Suppressor macrophage (primary cell): ENCODE data around the gene IMMP2L.

ENCODE experiments used
- DNase-seq, 4 experiments: peaks; one replicate each; pipeline ENCODE4 v3.0.0-alpha.2; 2020 to 2022

The IMMP2L gene

DNA sequence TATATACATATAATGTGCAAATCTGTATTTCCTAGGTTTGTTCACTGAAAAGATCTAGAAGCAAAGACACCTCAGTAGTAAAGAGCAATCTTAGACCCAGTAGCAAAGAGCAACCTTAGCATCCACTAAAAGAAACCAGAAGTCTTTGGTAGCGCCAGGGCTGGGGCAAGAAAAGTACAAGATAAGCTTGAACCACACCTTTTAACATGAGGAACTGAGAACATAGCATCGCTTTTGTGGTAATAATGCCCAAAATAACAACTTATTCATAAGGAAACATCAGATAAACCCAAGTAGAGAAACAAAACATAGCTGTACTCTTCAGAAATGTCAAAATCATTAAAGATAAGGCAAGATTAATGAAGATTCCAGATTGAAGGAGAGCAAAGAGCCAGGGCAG is 173.4 kb downstream of the IMMP2L start:
- DNase-seq = no peak

DNA sequence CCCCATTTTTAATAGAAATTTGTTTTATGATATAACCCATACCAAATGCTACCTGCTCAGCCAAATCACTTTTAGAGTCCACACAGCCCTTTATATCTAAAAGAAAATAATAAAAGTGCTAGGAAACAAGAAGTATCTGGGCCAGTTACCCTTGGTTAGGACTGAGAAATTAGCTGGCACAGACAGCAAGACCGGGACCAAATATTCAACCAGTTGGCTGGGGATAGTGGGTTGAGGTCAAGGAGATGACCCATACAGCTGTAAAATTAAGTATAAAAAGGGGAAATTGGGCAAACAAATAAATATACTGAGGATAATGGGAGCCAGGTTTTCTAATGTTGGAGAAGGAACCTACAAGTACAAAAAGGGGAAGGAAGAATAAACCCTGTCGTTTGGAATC is 174.3 kb downstream of the IMMP2L start:
- DNase-seq = no peak

DNA sequence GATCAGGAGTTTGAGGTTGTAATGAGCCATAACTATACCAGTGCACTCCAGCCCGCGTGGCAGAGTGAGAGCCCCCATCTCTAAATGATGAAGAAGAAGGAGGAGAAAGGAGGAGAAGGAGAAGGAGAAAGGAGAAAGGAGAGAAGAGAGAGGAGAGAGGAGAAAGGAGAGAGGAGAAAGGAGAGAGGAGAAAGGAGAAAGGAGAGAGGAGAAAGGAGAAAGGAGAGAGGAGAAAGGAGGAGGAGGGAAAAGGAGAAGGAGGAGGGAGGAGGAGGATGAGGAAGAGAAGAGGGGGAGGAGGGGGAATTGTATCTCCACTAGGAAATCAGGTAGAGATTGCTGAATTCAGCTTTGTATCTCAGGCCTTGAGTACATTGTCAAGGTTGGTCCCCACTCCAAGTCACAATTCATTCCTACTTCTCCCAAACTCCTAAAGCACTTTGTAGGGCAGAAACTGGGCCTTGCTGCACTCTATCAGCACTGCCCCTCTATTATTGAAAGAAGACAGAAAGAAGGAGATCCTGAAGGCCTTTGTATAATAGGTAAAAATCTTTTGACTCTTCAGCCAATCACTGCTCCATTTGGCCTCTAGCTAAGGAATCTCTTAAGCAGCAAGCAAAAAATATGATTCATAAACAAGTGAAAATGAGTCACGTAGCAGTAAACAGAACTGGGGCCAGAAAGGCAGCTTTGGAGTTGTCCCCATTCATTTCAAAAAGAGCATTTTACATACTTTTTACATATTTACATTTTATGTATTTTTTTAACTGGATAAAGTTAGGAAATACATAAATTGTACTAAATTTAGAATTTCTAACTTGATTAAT is 178.0 kb downstream of the IMMP2L start:
- peak in 3 of 4 experiments; percentile 14 to 31 (median 24) for DNase-seq

DNA sequence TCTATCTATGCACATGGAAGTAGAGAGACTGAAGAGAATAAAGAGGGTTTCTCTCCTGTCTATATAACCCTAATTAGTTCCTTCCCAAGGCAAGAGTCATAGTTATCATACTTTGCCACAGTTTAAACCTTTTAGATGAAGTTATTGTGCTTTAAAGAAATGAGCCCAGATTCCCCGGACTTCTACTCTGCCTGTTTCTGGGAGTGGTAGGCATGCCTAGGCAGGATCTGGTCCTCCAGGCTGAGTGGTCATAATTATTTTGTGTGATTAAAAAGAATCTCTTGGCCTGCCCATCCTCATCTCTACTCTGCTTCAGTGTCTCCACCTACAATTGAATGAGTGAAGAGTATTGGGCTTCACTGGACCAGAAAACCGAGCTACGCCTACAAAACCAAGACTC is 179.2 kb downstream of the IMMP2L start:
- DNase-seq = no peak

DNA sequence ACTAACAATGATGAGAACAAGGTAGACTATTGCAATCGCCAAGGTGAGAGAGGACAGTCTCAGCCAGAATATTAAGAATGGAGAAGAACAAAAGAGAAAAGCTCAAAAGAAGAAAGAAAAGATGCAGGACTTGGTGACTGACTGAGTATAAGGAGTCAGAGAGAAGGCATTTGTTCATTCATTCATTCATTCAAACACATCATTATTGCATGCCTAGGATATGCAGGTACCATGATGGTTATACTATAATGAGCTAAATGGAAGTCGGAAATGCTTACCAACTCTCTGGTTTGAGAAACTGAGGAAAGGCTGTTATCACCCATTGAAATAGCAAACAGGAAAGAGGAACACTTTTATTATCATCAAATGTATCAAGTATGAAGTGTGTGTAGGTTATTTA is 180.7 kb downstream of the IMMP2L start:
- no peak for DNase-seq

DNA sequence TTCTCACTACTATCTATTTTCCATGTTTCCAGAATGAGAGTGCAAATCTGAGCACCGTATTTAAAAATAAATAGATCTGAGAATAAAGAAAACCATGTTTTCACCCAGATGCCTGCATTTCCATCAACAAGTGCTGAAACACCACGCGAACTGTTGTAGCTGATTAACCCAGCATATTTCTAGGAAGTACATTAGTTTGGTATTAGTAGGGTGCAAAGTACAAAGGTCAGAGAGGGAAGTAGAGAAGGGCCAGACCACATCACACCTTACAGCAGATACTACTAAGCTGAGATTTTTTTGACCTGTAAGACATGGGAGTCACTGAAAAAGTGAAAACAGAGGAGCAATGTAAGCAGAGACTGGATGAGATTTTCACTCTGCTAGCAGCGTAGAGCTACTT is 181.3 kb downstream of the IMMP2L start:
- no peak for DNase-seq

DNA sequence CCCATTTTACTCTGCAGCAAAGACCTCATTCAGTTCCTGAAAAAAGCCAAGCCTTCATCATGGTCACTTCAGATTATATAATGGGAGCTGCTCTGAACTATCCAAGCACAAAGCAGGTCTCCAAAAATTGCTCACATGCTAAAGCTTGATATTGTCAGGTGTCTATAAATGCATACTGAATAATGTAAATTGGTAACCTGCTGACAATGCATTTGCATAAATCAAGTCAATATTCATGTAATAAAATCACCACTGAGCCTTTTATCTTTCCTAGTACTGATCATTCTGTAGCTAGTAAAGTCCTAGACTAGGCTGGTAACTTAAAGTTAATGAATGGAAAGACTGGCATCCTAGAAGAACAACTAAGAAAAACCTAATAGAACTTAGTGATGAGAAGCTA is 188.3 kb downstream of the IMMP2L start:
- no peak for DNase-seq

DNA sequence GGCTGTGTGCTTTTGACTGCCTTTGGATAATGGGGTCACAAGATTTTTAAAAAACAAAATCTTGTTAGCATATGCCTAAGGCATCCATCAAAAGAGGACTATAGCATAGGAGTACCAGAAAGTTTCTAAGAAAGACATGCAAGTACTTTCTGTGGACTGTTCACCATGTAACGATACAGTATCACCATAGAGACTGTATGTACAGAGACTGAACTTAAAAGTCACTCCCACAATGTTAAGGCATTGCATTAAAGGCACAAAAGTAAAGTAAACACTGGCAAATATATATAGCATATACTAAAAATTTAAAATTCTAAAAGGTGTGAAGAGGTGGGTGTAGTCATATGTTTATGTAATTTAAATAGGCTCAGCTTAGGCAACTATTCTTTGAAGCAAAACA is 190.9 kb downstream of the IMMP2L start:
- DNase-seq = no peak

DNA sequence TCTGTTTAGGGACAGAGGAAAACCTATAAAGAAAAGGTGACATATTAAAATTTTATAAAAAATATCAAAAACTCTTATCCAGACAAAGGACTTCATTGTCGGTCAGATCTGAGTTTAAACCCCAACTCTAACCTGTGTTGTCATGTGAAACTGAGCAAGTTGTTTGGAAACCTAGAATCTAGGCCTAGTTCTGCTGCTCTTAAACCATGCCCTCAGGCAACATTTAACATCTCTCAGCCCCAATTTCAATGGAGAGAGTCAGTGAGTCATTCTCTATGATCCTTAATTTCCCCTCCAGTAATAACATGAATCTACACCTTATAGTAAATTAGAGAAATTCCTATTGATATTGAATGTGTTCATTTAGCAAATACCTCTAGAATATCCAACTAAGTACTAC is 192.3 kb downstream of the IMMP2L start:
- DNase-seq = no peak

DNA sequence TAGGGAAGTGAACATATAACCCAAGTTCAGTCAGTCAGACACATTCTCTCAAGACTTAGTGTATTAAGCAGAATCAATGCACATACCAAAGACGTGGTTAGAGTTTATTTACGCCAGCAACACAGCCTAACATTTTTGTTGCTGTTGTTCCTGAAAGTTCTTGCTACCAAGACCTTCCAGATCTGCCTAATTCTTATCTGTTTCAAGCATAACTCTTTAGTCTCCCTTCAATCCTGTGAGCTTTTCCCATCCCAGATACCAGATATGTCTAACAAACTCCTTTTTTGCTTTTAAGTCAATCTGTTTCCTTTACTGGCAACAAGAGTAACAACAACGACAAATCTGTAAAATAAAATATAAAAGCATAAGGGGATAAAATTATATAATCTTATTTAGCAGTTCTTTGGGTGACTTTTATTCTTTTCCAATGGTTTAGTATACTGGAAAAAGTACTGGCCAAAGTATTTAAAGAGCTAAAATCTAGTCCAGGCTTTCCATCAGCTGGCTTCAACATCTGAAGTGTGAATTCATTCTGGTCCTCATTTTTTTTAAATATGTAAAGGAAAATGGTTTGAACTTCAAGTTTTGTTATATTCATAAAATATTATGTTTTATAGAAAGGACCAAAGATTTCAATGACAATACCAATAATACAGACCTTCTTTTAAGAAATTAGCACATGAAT is 193.8 kb downstream of the IMMP2L start:
- DNase-seq = no peak

DNA sequence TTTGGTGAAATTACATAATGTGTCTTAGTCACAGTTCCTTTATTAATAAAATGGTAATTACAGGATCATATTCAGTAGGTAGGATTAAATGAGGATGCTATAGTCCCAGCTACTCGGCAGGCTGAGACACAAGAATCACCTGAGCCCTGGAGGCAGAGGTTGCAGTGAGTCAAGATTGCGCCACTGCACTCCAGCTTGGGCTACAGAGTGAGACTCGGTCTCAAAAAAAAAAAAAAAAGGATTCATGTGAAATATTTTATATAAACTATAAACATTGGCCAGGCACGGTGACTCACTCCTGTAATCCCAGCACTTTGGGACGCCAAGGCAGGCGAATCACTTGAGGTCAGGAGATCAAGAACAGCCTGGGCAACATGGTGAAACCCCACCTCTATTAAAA is 197.9 kb downstream of the IMMP2L start:
- DNase-seq = no peak

DNA sequence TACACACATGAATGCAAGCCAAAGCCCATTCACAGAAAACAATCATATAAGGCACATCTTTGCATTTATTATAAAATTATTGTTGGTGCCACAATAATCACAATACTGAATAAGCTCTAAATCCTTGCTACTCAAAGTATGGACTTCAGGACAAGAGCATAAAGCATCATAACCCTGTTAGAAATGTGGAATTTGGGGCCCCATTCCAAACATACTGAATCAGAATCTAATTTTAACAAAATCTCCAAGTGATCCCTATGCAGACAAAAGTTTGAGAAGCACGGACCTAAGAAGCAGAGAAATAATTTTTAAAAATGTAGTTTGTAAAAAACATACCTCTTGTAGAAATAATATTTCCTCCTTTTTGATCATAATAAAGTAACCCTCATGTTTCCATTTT is 199.2 kb downstream of the IMMP2L start:
- DNase-seq = no peak

DNA sequence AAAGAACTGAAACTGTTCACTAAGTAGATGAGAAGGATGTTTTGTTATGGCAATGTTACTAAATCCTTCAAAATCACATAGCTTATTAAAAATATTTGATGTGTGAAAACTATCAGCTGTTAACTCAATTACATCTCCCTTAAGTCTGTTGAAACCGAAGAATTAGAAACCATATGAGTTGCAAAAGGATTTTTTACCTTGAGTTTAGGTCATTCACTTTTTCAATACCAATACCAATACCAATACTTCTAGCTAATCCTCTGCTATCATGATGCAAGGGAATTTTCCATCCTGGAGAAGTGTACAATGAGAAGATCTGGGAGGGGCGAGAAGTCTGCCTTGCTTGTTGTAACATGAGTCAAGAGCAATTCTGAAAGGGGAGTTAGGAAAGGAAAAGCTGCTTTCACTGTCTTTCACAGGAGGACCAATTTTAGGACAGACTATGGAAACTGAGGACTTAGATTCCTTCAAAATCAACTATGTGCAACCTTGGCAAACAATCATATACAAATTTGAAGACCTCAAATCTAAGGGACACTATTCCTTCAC is 199.7 kb downstream of the IMMP2L start:
- DNase-seq = no peak

DNA sequence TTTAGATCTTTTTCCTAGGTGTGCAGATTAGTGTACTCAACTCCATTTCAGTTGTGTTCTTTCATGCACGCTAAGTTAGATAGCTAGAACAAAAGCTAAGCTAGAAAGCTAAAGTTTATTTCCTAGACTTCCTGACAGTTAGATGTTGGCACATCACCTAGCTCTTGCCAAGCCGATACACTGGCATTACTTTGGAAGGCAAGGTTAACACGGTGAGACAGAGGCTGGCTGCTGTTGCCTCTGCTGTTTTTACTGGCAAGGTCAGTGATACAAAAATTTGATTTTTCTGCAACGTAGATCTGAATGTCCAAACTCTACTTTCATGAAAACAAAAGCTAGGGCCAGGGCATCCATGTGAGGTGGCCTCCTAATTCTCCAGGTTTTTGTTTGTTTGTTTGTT is 203.4 kb downstream of the IMMP2L start:
- no peak for DNase-seq

DNA sequence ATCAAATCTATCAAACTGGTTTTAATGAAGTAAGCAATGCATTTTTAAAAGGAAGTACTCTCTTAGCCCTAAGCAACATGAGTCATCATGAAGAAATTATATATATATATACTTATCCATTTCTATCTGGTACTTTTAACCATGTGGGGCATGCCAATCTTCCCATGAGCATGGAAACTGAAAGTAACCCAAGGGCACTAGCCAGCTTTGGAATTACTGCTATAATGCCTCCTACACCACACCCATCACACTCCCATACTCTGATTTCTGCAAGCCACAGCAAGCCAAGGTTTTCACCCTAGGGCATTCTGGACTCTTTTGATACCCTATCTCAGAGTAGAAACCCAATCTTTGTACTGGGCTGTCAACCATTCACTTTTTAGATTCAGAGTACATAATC is 204.6 kb downstream of the IMMP2L start:
- DNase-seq = peak in 2 of 4 experiments; percentile 1 to 2

DNA sequence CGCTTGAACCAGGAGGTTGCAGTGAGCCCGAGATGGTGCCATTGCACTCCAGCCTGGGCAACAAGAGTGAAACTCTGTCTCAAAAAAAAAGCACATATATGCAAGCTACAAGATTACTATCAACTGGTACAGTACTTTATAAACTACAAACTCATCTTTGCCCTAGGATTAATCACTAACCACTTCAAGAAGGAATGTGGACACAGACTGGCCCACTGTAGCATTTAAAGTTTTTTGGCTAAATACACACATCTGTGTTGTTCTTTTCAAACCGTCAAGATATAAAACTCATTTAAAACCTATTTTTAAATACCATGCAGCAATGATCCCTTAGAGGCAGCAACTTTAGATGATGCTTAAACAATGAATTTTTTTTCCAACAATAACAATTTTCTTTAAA is 205.4 kb downstream of the IMMP2L start:
- DNase-seq = no peak

DNA sequence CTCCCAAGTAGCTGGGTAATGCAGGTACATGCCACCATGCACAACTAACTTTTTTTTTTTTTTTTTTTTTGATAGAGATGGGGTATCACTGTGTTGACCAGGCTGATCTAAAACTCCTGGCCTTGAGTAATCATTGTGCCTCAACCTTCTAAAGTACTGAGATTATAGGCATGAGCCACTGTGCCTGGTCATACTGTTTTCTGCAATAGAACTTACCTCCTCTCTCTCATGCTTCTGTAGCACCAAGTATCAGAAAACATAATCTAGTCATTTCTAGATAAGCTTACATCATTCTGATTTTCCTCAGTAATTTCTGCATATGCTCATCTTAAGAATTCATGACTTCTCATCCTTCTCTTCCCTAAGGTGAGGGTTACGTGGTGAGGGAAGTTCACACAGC is 210.0 kb downstream of the IMMP2L start:
- DNase-seq = no peak

DNA sequence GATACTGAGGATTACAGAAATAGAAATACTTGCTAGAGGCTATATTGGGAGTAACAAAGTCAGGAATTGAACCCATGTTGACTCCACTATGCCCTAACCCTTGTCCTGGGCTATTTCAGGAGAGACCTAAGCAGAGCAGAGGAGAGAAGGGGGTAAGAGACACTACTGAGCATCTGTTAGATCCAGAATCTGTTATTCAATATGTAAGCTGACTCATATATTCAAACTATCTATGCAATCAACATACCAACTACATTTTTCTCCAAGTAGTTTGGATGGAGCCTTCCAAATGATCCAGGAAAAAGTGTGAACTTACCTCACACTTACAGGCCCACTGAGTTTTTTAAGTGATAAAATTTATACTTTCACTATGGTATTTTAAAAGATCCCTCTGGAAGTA is 216.1 kb downstream of the IMMP2L start:
- DNase-seq = no peak

DNA sequence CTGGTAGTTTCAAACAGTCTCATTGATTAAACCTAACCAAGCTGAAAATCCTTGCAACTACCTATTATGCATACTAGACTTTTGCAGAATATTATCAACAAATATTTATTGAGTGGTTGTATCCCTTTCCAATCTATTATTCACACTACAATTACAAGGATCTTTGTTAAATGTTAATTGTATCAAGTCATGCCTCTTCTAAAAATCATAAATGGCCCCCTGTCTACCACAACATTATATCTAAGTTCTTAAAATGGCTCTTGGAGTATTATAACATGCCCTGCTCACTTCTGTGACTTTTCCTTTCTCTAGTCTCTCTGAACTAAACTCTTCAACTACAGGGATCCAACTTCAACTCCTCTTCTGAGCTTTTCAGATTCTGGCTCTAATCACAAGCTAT is 219.3 kb downstream of the IMMP2L start:
- DNase-seq = no peak

DNA sequence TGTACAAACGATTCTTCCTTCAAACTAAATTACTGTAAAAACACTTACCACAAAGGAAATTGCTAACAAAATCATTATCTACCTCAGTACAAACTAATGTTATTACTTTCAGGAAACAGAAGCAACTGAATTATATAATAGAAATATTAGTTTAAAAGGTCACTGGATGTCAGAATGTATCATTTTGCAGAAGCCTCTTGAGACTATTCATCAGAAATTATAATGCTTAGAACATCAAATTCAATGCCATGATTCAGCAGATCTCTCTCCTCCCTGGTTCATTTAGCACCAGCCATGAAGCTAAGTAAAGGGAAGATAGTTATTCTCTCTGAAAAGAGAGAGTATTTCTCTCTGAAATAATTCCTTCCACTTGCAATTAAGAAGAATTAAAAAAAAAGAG is 223.3 kb downstream of the IMMP2L start:
- DNase-seq = peak in 1 of 4 experiments; percentile 3

DNA sequence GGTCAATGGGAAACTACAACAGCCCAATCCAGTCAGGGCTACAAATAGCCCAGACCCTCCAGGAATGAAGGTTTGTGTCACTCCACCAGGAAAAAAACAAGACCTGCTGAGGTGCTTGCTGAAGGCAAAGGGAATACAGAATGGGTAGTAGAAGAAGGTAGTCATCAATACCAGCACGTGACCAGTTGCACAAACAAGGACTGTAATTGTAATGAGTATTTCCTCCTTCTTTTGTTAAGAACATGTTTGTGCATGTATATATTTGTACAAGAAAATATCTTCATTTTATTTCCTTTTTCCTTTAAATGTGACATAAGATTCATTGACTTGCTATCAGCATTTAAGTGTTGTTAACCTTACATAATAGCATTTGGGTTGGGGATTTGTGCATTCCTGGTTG is 229.3 kb downstream of the IMMP2L start:
- no peak for DNase-seq

DNA sequence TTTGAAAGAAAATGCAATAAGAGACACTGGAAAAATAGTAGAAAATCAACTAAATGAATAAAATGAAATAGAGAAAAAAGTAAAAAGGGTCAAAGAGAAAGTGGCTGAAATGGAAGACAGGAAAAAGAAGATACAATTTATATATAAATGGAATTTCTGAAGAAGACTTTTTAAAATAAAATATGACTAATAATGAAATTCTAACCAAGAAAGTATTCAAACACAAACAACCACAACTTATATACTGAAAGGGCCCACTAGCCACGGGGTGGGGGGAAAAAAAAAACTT is 232.1 kb downstream of the IMMP2L start:
- DNase-seq = no peak

DNA sequence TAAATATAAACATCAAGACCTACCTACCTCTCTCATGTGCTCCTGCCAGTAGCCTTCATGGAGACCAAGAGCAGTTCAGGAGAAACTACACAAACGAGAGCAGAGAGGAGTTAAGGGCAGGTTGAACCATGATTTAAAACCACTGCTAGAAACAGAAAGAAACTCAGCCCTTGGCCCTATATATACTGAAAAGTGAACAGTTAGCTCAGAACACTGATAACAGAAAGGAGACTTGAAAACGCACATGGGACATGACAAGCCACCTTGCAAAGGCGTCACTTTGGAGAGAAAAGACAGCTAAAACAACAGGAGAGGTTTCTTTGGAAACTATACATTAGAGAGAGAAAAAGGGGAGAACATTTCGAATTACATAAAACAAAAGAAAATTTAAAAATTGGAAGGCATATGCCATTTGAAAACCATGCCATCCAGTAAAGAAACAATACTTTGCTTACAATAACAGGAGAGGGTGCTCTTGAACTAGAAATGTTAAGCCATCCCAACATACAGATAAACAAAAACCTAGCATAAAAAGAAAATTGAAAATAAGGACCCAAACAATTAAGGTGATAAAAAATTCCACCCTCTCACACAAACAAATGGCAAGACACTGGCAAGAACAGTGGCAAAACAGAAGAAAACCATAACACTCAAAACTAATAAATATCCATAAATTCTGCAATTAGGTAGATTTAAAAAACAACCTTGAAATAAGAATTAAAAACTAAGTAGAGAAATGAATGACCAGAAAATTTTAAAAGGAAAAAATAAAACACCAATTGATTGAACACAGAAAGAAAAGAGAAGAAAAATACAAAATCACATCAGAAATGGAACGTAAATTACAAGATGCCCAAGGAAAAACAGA is 232.7 kb downstream of the IMMP2L start:
- DNase-seq = no peak
